Spleen (tissue), 7 donors: ENCODE data around the gene CD14.
"Not testable (repeated sequence)": the region's sequence is repeated elsewhere in the genome, so short reads cannot be mapped to it uniquely, and the experiment has no call there.

Experiments
- CTCF ChIP-seq, 11 experiments: fragments of 200-600 bp in 7 of 11; fragments of 450-650 bp in 4 of 11; sonication (generic) in 4 of 11; IDR thresholded peaks in 8 of 11; conservative IDR thresholded peaks in 3 of 11; 1 replicate in 7 of 11; 2 replicates in 4 of 11; pipeline versions ENCODE4 v1.4.0 to v1.8.0; 2016 to 2021; ENCODE audit warnings: antibody characterized with exemption in 11 of 11, inconsistent platforms in 4 of 11, mild to moderate bottlenecking in 1 of 11
- POLR2A ChIP-seq, 3 donors: fragments of 450-650 bp; IDR thresholded peaks; one replicate each; pipeline ENCODE4 v1.5.1; 2017; ENCODE audit warnings: antibody characterized with exemption in 3 of 3, mild to moderate bottlenecking in 1 of 3
- POLR2AphosphoS5 ChIP-seq, 3 donors: sonication (generic); formaldehyde crosslinking; IDR thresholded peaks; one replicate each; pipeline ENCODE4 v1.5.1; 2017; ENCODE audit warnings: antibody characterized with exemption in 3 of 3
- donor health status: DM: no; HTN: no; CAD: no; lungs with moderate emphysema.
- donor health status: DM: no; HTN: no; CAD: no.
- donor health status: DM: no; HTN: no; CAD: no.

GRCh38 chr5:140624886-140625285 is 8.1 kb downstream of the CD14 start:
- not testable (repeated sequence) for TF ChIP-seq CTCF (IDR thresholded peaks at IDR 0.05 in 8 of 11, conservative IDR thresholded peaks at IDR 0.05 in 3 of 11); POLR2AphosphoS5 (IDR thresholded peaks at IDR 0.05); POLR2A (IDR thresholded peaks at IDR 0.05)
